HL-60 (cell line): ENCODE measurements around the gene NKAIN2.

ENCODE experiments used
- POLR2AphosphoS5 ChIP-seq: IDR thresholded peaks from 2 replicates; pipeline ENCODE4 v1.6.1; 2012; ENCODE audit warnings: low read depth
- SPI1 ChIP-seq: IDR thresholded peaks from 2 replicates; pipeline ENCODE4 v1.6.1; 2012; ENCODE audit warnings: low read depth, mild to moderate bottlenecking, borderline replicate concordance
- TF ChIP-seq, protein P1 (sequence below): IDR thresholded peaks from one replicate; pipeline ENCODE4 v1.5.1; 2011; ENCODE audit warnings: low read length, control low read depth, inconsistent platforms; ENCODE audit not compliant: insufficient read depth

DNA sequence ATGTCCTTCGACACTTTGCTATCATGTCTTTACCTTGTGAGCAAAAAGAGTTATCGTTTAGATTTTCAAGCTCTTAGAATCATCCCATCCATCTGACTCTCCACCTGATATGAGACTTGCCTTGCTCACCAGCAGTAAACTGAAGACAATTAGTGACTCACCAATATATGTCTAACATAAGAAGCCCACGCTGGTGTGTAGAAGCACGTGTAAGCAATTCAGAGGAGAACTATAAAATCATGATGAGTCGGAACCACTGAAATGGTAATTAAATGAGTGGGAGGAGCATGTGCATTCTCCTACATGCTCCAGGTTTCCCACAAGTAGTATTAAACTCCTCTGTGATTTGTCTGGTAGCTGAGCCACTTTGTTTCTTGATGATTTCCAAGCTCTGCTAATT lies 977.0 kb downstream of the NKAIN2 start:
- TF ChIP-seq, protein P1, sequence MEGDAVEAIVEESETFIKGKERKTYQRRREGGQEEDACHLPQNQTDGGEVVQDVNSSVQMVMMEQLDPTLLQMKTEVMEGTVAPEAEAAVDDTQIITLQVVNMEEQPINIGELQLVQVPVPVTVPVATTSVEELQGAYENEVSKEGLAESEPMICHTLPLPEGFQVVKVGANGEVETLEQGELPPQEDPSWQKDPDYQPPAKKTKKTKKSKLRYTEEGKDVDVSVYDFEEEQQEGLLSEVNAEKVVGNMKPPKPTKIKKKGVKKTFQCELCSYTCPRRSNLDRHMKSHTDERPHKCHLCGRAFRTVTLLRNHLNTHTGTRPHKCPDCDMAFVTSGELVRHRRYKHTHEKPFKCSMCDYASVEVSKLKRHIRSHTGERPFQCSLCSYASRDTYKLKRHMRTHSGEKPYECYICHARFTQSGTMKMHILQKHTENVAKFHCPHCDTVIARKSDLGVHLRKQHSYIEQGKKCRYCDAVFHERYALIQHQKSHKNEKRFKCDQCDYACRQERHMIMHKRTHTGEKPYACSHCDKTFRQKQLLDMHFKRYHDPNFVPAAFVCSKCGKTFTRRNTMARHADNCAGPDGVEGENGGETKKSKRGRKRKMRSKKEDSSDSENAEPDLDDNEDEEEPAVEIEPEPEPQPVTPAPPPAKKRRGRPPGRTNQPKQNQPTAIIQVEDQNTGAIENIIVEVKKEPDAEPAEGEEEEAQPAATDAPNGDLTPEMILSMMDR, result no peak
- no peak for TF ChIP-seq POLR2AphosphoS5
- no peak for TF ChIP-seq SPI1
